ENCODE data around the gene PCDHB5. TPM values are rescaled to one million over a fixed set of nuclear protein-coding genes. Genes with fewer than 3 reads are reported as not detected.
"Not testable (repeated sequence)": the region's sequence is repeated elsewhere in the genome, so short reads cannot be mapped to it uniquely, and the experiment has no call there.

Gene PCDHB5
- total RNA-seq, 1 donor: 2.9 TPM

GRCh38 chr5:141150224-141150992 lies 15.4 kb downstream of the PCDHB5 start:
- no peaks in the 10 kb centered on the region for H3K27me3 ChIP-seq (ENCODE audit: insufficient read depth, low read length)
- peak overlapping the region; percentile 64 for H3K4me2 ChIP-seq (ENCODE audit: insufficient read depth, low read length)
- no peak for DNase-seq (ENCODE audit: insufficient read length, low spot score, missing footprints)
- no peaks in the 10 kb centered on the region for H4K20me1 ChIP-seq (ENCODE audit: insufficient read depth, low read length)
- no peaks in the 10 kb centered on the region for H3K4me1 ChIP-seq (ENCODE audit: insufficient read depth, low read length)
- H3K9me3 ChIP-seq (ENCODE audit: low read depth, low read length): no peaks in the 10 kb centered on the region
- H3K36me3 ChIP-seq (ENCODE audit: insufficient read depth, low read length): no peaks in the 10 kb centered on the region
- H2AFZ ChIP-seq (ENCODE audit: low read length): peak overlapping the region; percentile 41
- TF ChIP-seq CTCF (IDR thresholded peaks at IDR 0.05; ENCODE audit: extremely low read depth, low read depth, low read length): no peak
- no peaks in the 10 kb centered on the region for H3K79me2 ChIP-seq (ENCODE audit: insufficient read depth, low read length)
- H3K4me3 ChIP-seq (ENCODE audit: insufficient read depth, low read length): peak overlapping the region; percentile 45
- H3K27ac ChIP-seq (ENCODE audit: low read depth, low read length): no peak overlapping the region

- Histone ChIP-seq H4K20me1 (ENCODE audit: insufficient read depth, low read length) (no peaks in the 10 kb centered on the region), H3K27me3 (ENCODE audit: insufficient read depth, low read length) (no peaks in the 10 kb centered on the region), H3K9me3 (ENCODE audit: low read depth, low read length) (no peaks in the 10 kb centered on the region), H3K4me1 (ENCODE audit: insufficient read depth, low read length) (no peaks in the 10 kb centered on the region), H3K27ac (ENCODE audit: low read depth, low read length) (no peak overlapping the region), H3K4me2 (ENCODE audit: insufficient read depth, low read length) (no peak overlapping the region), H2AFZ (ENCODE audit: low read length) (no peak overlapping the region), H3K4me3 (ENCODE audit: insufficient read depth, low read length) (no peak overlapping the region), H3K79me2 (ENCODE audit: insufficient read depth, low read length) (no peaks in the 10 kb centered on the region), H3K36me3 (ENCODE audit: insufficient read depth, low read length) (no peaks in the 10 kb centered on the region)
- no peak for DNase-seq (ENCODE audit: insufficient read length, low spot score, missing footprints)
- TF ChIP-seq CTCF (IDR thresholded peaks at IDR 0.05; ENCODE audit: extremely low read depth, low read depth, low read length): no peak
Observed at GRCh38 chr5:141150993-141151325, 16.0 kb downstream of the PCDHB5 start.

DNA sequence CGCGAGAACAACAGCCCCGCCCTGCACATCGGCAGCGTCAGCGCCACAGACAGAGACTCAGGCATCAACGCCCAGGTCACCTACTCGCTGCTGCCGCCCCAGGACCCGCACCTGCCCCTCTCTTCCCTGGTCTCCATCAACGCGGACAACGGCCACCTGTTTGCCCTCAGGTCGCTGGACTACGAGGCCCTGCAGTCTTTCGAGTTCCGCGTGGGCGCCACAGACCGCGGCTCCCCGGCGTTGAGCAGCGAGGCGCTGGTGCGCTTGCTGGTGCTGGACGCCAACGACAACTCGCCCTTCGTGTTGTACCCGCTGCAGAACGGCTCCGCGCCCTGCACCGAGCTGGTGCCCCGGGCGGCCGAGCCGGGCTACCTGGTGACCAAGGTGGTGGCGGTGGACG lies 16.6 kb downstream of the PCDHB5 start:
- not testable (repeated sequence) for H3K9me3 ChIP-seq (ENCODE audit: low read depth, low read length); H3K79me2 ChIP-seq (ENCODE audit: insufficient read depth, low read length); DNase-seq (ENCODE audit: insufficient read length, low spot score, missing footprints); H3K4me2 ChIP-seq (ENCODE audit: insufficient read depth, low read length); H4K20me1 ChIP-seq (ENCODE audit: insufficient read depth, low read length); H3K4me1 ChIP-seq (ENCODE audit: insufficient read depth, low read length); H3K4me3 ChIP-seq (ENCODE audit: insufficient read depth, low read length); H3K27ac ChIP-seq (ENCODE audit: low read depth, low read length); H3K27me3 ChIP-seq (ENCODE audit: insufficient read depth, low read length); H3K36me3 ChIP-seq (ENCODE audit: insufficient read depth, low read length); H2AFZ ChIP-seq (ENCODE audit: low read length)

- not testable (repeated sequence) for H3K36me3 ChIP-seq (ENCODE audit: insufficient read depth, low read length); H3K4me1 ChIP-seq (ENCODE audit: insufficient read depth, low read length); H4K20me1 ChIP-seq (ENCODE audit: insufficient read depth, low read length); H3K4me3 ChIP-seq (ENCODE audit: insufficient read depth, low read length); H3K27ac ChIP-seq (ENCODE audit: low read depth, low read length); H2AFZ ChIP-seq (ENCODE audit: low read length); DNase-seq (ENCODE audit: insufficient read length, low spot score, missing footprints); H3K27me3 ChIP-seq (ENCODE audit: insufficient read depth, low read length); H3K4me2 ChIP-seq (ENCODE audit: insufficient read depth, low read length); H3K79me2 ChIP-seq (ENCODE audit: insufficient read depth, low read length); H3K9me3 ChIP-seq (ENCODE audit: low read depth, low read length)
Observed at GRCh38 chr5:141152096-141152495, 17.1 kb downstream of the PCDHB5 start.

DNA sequence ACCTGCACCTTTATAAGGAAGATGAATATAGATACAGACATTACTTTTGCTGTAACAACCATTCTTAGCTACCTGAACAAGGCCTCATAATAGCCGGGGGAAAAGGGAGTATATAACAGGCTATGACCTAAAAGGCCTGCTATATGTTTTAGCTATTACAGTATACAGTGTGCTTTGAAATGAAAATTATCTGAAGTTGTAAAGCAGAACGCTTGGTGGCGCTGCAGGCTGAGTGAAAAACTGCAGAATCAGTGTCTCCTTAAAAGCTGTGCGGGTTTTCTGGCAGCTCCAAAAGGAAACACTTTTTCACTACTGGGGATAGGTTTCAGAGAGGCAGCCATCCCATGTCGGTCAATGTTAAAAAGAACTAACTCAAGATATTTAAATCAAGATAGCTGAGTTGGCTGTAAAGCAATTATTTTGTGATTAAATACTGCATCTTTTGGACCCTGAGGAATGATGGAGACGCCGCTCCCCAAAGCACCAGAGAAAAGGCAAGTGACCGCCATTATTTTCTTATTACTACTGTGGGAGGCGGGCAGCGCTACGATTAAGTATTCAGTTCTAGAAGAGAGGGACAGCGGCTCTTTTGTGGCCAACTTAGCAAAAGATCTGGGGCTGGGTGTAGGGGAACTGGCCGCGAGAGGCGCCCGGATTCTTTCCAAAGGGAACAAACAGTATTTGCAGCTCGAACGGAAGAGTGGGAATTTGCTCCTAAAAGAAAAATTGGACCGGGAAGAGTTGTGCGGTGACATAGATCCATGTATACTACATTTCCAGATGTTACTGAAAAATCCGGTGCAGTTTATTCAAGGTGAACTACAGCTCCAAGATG lies 20.8 kb downstream of the PCDHB5 start:
- Histone ChIP-seq H3K27ac (ENCODE audit: low read depth, low read length) (no peak overlapping the region), H3K4me3 (ENCODE audit: insufficient read depth, low read length) (no peak overlapping the region), H4K20me1 (ENCODE audit: insufficient read depth, low read length) (no peaks in the 10 kb centered on the region), H3K4me2 (ENCODE audit: insufficient read depth, low read length) (no peak overlapping the region), H3K36me3 (ENCODE audit: insufficient read depth, low read length) (no peaks in the 10 kb centered on the region), H3K79me2 (ENCODE audit: insufficient read depth, low read length) (no peaks in the 10 kb centered on the region), H2AFZ (ENCODE audit: low read length) (no peak overlapping the region), H3K27me3 (ENCODE audit: insufficient read depth, low read length) (no peaks in the 10 kb centered on the region), H3K4me1 (ENCODE audit: insufficient read depth, low read length) (no peaks in the 10 kb centered on the region), H3K9me3 (ENCODE audit: low read depth, low read length) (no peaks in the 10 kb centered on the region)
- DNase-seq (ENCODE audit: insufficient read length, low spot score, missing footprints): peak; percentile 80
- TF ChIP-seq CTCF (IDR thresholded peaks at IDR 0.05; ENCODE audit: extremely low read depth, low read depth, low read length): peak; percentile 5

DNA sequence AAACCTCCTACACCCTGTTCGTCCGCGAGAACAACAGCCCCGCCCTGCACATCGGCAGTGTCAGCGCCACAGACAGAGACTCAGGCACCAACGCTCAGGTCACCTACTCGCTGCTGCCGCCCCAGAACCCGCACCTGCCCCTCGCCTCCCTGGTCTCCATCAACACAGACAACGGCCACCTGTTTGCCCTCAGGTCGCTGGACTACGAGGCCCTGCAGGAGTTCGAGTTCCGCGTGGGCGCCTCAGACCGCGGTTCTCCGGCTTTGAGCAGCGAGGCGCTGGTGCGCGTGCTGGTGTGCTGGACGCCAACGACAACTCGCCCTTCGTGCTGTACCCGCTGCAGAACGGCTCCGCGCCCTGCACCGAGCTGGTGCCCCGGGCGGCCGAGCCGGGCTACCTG lies 22.4 kb downstream of the PCDHB5 start:
- not testable (repeated sequence) for H3K4me3 ChIP-seq (ENCODE audit: insufficient read depth, low read length); H3K79me2 ChIP-seq (ENCODE audit: insufficient read depth, low read length); H2AFZ ChIP-seq (ENCODE audit: low read length); DNase-seq (ENCODE audit: insufficient read length, low spot score, missing footprints); H3K9me3 ChIP-seq (ENCODE audit: low read depth, low read length); H3K36me3 ChIP-seq (ENCODE audit: insufficient read depth, low read length); H3K27me3 ChIP-seq (ENCODE audit: insufficient read depth, low read length); H3K27ac ChIP-seq (ENCODE audit: low read depth, low read length); H3K4me1 ChIP-seq (ENCODE audit: insufficient read depth, low read length); H3K4me2 ChIP-seq (ENCODE audit: insufficient read depth, low read length); H4K20me1 ChIP-seq (ENCODE audit: insufficient read depth, low read length)

All from osteoblast (primary cell).